NCI-H460 (cell line): ENCODE data around the gene CREB5. TPM values are rescaled to one million over a fixed set of nuclear protein-coding genes. Genes with fewer than 3 reads are reported as not detected.

Experiments used
- DNase-seq: peaks from one replicate; pipeline ENCODE4 v3.0.0-alpha.2; 2016; ENCODE audit warnings: low read depth; ENCODE audit errors: extremely low read depth
- total RNA-seq: library from RNA; depleted of rRNA; stranded (reverse); fragments of >200 nt; shearing (Covaris generic); gene quantifications from 2 replicates; pipeline ENCODE4 v1.2.3, GENCODE V29; 2014

CREB5 gene
- total RNA-seq, 1 experiment from 2014 or later, result 26.1 TPM

- DNase-seq, result no peak
Observed at GRCh38 chr7:28507525-28508282, 95.4 kb downstream of the CREB5 start.

GRCh38 chr7:28509251-28510025, 97.1 kb downstream of the CREB5 start:
- no peak for DNase-seq

- DNase-seq, result no peak
Observed at GRCh38 chr7:28510026-28510369, 97.7 kb downstream of the CREB5 start.

GRCh38 chr7:28512668-28513440, 100.5 kb downstream of the CREB5 start:
- DNase-seq, result no peak

GRCh38 chr7:28516390-28517172, 104.3 kb downstream of the CREB5 start:
- DNase-seq, result no peak

- no peak for DNase-seq
Observed at GRCh38 chr7:28517206-28517605, 104.9 kb downstream of the CREB5 start.

GRCh38 chr7:28517606-28518005, 105.3 kb downstream of the CREB5 start:
- DNase-seq, result no peak

GRCh38 chr7:28520074-28521015, 108.0 kb downstream of the CREB5 start:
- DNase-seq, result no peak

GRCh38 chr7:28524978-28525377, 112.7 kb downstream of the CREB5 start:
- no peak for DNase-seq

- no peak for DNase-seq
Observed at GRCh38 chr7:28528899-28529298, 116.6 kb downstream of the CREB5 start.

- DNase-seq, result no peak
Observed at GRCh38 chr7:28529755-28530154, 117.4 kb downstream of the CREB5 start.

GRCh38 chr7:28530175-28530802, 118.0 kb downstream of the CREB5 start:
- no peak for DNase-seq

GRCh38 chr7:28530803-28531175, 118.5 kb downstream of the CREB5 start:
- DNase-seq, result no peak

GRCh38 chr7:28531291-28531690, 119.0 kb downstream of the CREB5 start:
- DNase-seq, result no peak

- DNase-seq, result no peak
Observed at GRCh38 chr7:28532181-28532580, 119.9 kb downstream of the CREB5 start.

GRCh38 chr7:28533267-28533666, 120.9 kb downstream of the CREB5 start:
- DNase-seq, result no peak

- DNase-seq, result peak; percentile 29
Observed at GRCh38 chr7:28533731-28534531, 121.6 kb downstream of the CREB5 start.

GRCh38 chr7:28536259-28536658, 123.9 kb downstream of the CREB5 start:
- DNase-seq, result peak; percentile 9
